GM12874 (cell line): Measurements from ENCODE around the gene SOX18.

ENCODE experiments used
- CTCF ChIP-seq: IDR thresholded peaks from 2 replicates; pipeline ENCODE4 v1.5.1; 2011; ENCODE audit warnings: low read depth, mild to moderate bottlenecking, control low read depth, low read length, moderate library complexity; ENCODE audit not compliant: insufficient read depth

Gene SOX18

GRCh38 chr20:64082820-64083377 lies 33.5 kb upstream of the SOX18 start:
- TF ChIP-seq CTCF = no peak

DNA sequence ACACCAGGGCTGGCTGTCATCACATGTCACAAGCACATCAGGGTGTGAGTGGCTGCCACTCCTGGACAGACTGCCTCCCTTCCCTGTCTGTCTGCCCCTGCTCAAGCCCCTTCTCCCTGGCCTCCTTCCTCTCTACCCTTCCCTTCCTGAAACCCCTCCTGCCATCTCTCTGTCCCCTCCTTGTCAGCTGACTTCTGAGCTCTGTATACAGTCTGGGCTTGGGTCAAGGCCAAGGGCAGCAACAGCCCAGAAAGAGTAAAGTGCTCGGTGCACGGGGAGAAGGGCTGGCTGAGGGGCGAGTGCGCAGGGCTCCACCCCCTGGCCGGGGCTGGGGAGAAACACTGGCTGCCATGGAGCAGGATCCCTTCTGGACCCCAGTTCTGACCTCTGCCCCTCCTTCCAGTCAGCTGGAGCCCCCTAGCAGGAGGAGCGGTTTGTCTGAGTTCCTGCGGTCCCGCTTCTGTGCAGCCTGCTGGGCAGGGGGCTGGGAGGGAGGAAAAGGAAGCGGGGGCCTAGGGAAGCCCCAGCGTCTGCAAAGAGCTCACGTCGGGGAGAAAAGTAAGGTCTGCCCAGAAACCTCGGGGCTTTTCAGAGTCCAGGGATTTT lies 32.8 kb upstream of the SOX18 start:
- no peak for TF ChIP-seq CTCF

GRCh38 chr20:64081624-64081964 lies 32.2 kb upstream of the SOX18 start:
- no peak for TF ChIP-seq CTCF

DNA sequence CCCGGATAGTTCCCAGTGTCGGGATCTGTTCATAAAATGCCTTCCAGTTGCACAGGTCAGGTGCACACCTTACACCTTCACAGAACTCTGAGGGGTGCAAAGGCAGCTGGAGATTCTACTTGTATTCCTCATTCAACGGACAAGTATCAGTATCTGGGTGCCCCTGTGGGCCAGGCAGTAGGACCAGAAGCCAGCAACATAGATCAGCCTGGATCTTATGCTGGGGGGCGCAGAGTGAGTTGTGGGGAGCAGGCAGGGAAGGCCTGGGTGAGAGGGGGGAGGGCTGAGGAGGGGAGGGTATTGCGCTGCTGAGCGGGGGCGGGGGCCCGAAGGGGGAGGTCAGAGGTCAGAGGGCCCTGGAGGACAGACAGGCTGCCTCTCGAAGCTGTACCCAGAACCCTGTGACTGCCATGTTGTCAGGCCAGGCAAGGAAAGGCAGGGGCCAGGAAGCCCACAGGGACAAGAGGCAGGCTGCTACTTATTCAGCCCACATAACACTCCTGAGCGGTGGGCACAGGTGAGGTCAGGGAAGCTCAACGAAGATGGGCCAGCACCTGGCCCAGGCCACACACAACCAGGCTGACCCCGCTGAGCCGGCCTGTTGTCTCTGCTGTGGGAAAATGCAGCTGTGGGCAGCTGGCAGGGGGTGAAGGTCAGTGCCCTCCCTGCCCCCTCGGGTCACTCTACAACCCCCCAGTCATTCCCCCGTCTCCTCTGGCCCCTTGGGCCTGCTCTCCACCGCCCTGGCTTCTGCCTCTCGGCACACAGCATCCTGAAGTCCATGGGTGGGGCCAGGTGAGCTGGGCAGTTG lies 31.6 kb upstream of the SOX18 start:
- TF ChIP-seq CTCF = no peak

DNA sequence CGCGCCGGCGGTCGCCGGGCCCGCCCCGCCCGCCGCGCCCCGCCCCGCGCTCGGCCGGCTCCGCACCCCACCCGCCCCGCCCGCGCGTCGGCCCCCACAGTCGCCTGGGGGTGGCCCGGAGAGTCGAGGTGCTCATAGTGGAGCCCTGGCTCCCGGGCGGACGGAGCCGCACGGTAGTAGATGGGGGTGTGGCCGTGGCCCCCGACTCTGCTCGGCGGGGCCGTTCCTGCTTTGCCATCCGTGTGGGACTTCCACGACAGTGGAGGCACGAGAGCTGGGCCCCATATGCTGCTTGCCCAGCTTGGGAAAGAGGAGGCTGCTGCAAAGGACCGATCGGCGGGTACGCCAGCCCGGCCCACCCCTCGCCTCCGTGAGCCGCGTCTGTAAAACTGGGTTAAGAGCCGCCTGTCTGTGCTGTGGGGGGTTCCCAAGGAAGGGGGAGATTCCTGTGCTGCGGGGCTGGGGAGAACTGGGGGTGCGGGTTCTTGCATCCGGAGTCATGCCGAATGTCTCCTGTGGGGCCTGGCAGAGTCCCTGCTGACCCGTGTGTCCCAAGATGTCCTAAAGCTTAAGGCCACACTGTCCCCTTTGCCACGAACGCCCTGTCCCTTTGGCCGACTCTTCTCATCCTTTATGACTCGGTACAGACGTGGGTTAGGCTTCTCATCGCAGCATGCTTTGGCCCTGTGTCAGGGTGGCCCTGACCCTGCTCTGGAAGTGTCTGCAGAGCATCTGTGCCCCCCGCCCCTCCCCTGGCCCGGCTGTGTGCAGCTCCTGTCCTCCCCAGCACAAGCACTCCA lies 30.8 kb upstream of the SOX18 start, which contains the start of gene OPRL1:
OPRL1 (plus strand) TSS at position 70 of the 800 bp plus-strand sequence. CDS start 12,639 bp downstream, outside the sequence.
- no peak for TF ChIP-seq CTCF

DNA sequence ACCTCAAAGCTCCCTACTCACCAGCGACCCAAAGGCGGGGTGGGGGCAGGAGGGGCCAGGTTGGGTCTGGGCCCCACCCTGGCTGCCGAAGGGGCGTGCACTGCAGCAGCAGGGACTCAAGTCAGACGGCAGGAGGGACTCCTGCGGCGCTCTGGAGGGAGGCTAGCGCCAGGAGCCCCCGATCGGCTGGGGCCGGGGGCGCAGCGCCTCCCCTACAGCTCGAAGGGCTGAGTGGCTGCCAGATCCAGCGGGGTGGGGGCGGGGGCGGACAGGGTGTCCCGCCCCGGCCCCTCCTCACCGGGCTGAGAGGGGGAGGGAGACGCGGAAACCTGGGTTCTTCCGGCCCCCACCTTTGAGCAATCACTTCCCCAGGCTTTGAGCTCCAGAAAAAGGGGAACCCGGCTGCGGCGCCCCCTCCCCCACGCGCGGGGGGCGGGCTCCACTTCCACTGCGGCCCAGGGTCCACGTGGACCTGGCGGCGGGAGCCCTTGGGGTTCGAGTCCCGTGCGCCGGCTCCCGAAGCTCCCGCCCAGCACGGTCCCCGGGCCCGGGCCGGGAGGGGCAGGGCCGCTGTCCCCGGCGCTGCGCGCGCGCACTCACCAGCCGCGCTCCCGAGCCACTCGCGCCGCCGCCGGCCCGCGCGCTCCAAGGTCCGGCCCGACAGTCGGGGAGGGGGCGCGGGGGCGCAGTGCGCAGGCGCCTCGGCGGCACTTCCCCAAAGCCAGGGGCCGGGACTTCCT lies 30.0 kb upstream of the SOX18 start, which contains the start of gene RGS19:
RGS19 (minus strand) TSS at position 246 of the 740 bp plus-strand sequence. CDS start 2,632 bp downstream, outside the sequence.
- TF ChIP-seq CTCF = no peak
